DOHH2 (cell line): Measurements from ENCODE around the gene ELOVL2.

Source experiments
- H3F3A ChIP-seq: fragments of 200-600 bp; sonication (generic), shearing (Covaris generic); 2 replicates; pipeline ENCODE4 v1.6.0; 2016; ENCODE audit warnings: antibody characterized with exemption, mild to moderate bottlenecking; ENCODE audit not compliant: control insufficient read depth, insufficient read depth
- H3K27ac ChIP-seq: fragments of 200-600 bp; sonication (generic); 2 replicates; pipeline ENCODE4 v1.5.1; 2014; ENCODE audit warnings: low read depth, mild to moderate bottlenecking, low read length, moderate library complexity
- H3K27me3 ChIP-seq: fragments of 200-600 bp; sonication (generic); 2 replicates; pipeline ENCODE4 v1.6.1; 2014; ENCODE audit warnings: mild to moderate bottlenecking, low read length, mixed read lengths; ENCODE audit not compliant: control insufficient read depth
- H3K36me3 ChIP-seq: fragments of 200-600 bp; sonication (generic); 2 replicates; pipeline ENCODE4 v1.6.1; 2014; ENCODE audit warnings: mild to moderate bottlenecking, low read length, moderate library complexity, mixed read lengths; ENCODE audit not compliant: control insufficient read depth
- H3K4me1 ChIP-seq: fragments of 200-600 bp; sonication (generic); 2 replicates; pipeline ENCODE4 v1.6.1; 2014; ENCODE audit warnings: mild to moderate bottlenecking, low read length, mixed read lengths; ENCODE audit not compliant: control insufficient read depth
- H3K4me2 ChIP-seq: fragments of 200-600 bp; sonication (generic); 2 replicates; pipeline ENCODE4 v1.6.0; 2014; ENCODE audit warnings: mild to moderate bottlenecking, low read length, moderate library complexity
- H3K4me3 ChIP-seq: fragments of 200-600 bp; sonication (generic); 2 replicates; pipeline ENCODE4 v1.5.1; 2014; ENCODE audit warnings: mild to moderate bottlenecking, low read length, mixed read lengths
- H3K79me2 ChIP-seq: fragments of 200-600 bp; sonication (generic); 2 replicates; pipeline ENCODE4 v1.6.1; 2014; ENCODE audit warnings: mild to moderate bottlenecking, low read length, mixed read lengths; ENCODE audit not compliant: control insufficient read depth
- H3K9me2 ChIP-seq: fragments of 200-600 bp; sonication (generic); replicated peaks from 2 replicates; pipeline ENCODE4 v1.6.1; 2014; ENCODE audit warnings: mild to moderate bottlenecking, low read length, mixed read lengths; ENCODE audit not compliant: control insufficient read depth
- H3K9me3 ChIP-seq: fragments of 200-600 bp; sonication (generic); 2 replicates; pipeline ENCODE4 v1.6.1; 2014; ENCODE audit warnings: antibody characterized with exemption, low read length, mixed read lengths; ENCODE audit not compliant: control insufficient read depth, insufficient read depth
- H4K20me1 ChIP-seq: fragments of 200-600 bp; sonication (generic); 2 replicates; pipeline ENCODE4 v1.6.0; 2014; ENCODE audit warnings: low read depth, mild to moderate bottlenecking, antibody characterized with exemption, low read length, moderate library complexity; ENCODE audit not compliant: control insufficient read depth, insufficient read depth
- CTCF ChIP-seq: fragments of 200-600 bp; sonication (generic); IDR thresholded peaks from one replicate; pipeline ENCODE4 v1.5.1; 2014; ENCODE audit warnings: antibody characterized with exemption, mild to moderate bottlenecking, low read depth, low read length; ENCODE audit not compliant: poor library complexity, severe bottlenecking
- EZH2phosphoT487 ChIP-seq: fragments of 200-600 bp; sonication (generic); IDR thresholded peaks from 2 replicates; pipeline ENCODE4 v1.6.1; 2017; ENCODE audit warnings: borderline replicate concordance, mild to moderate bottlenecking, antibody characterized with exemption, low read length, moderate library complexity, mixed read lengths

Gene ELOVL2

GRCh38 chr6:11012295-11012754 lies 31.8 kb downstream of the ELOVL2 start:
- no peaks in the 10 kb centered on the region for H3K36me3 ChIP-seq
- no peak overlapping the region for H3K4me3 ChIP-seq
- no peaks in the 10 kb centered on the region for H3K9me3 ChIP-seq
- TF ChIP-seq EZH2phosphoT487 (no peak), CTCF (no peak)
- H3K27me3 ChIP-seq: peaks cover 34% of the 10 kb centered on the region
- H3K79me2 ChIP-seq: no peaks in the 10 kb centered on the region
- H4K20me1 ChIP-seq: no peaks in the 10 kb centered on the region
- H3K27ac ChIP-seq: no peak overlapping the region
- H3K9me2 ChIP-seq: no peaks in the 10 kb centered on the region
- no peaks in the 10 kb centered on the region for H3F3A ChIP-seq
- H3K4me2 ChIP-seq: no peak overlapping the region
- no peaks in the 10 kb centered on the region for H3K4me1 ChIP-seq

- H3K4me3 ChIP-seq: no peak overlapping the region
- no peaks in the 10 kb centered on the region for H3K9me2 ChIP-seq
- H3K4me1 ChIP-seq: no peaks in the 10 kb centered on the region
- peaks cover 33% of the 10 kb centered on the region for H3K27me3 ChIP-seq
- no peak overlapping the region for H3K27ac ChIP-seq
- H3K9me3 ChIP-seq: no peaks in the 10 kb centered on the region
- H3F3A ChIP-seq: no peaks in the 10 kb centered on the region
- no peak for TF ChIP-seq EZH2phosphoT487
- no peaks in the 10 kb centered on the region for H4K20me1 ChIP-seq
- no peak overlapping the region for H3K4me2 ChIP-seq
- H3K79me2 ChIP-seq: no peaks in the 10 kb centered on the region
- no peaks in the 10 kb centered on the region for H3K36me3 ChIP-seq
Measured at GRCh38 chr6:11011787-11012234, 32.3 kb downstream of the ELOVL2 start.

GRCh38 chr6:11009353-11009752 lies 34.8 kb downstream of the ELOVL2 start:
- no peaks in the 10 kb centered on the region for H3K79me2 ChIP-seq
- no peak overlapping the region for H3K4me3 ChIP-seq
- TF ChIP-seq EZH2phosphoT487 (no peak), CTCF (no peak)
- no peak overlapping the region for H3K27ac ChIP-seq
- no peak overlapping the region for H3K4me2 ChIP-seq
- no peaks in the 10 kb centered on the region for H3K9me3 ChIP-seq
- H3F3A ChIP-seq: no peaks in the 10 kb centered on the region
- no peaks in the 10 kb centered on the region for H3K36me3 ChIP-seq
- H4K20me1 ChIP-seq: no peaks in the 10 kb centered on the region
- H3K4me1 ChIP-seq: no peaks in the 10 kb centered on the region
- peaks cover 24% of the 10 kb centered on the region for H3K27me3 ChIP-seq
- no peaks in the 10 kb centered on the region for H3K9me2 ChIP-seq

- no peaks in the 10 kb centered on the region for H3F3A ChIP-seq
- no peaks in the 10 kb centered on the region for H3K4me1 ChIP-seq
- no peaks in the 10 kb centered on the region for H3K36me3 ChIP-seq
- H3K27me3 ChIP-seq: peaks cover 22% of the 10 kb centered on the region
- H3K9me2 ChIP-seq: no peaks in the 10 kb centered on the region
- no peaks in the 10 kb centered on the region for H3K79me2 ChIP-seq
- H3K4me3 ChIP-seq: no peak overlapping the region
- H3K9me3 ChIP-seq: no peaks in the 10 kb centered on the region
- TF ChIP-seq EZH2phosphoT487: no peak
- no peak for TF ChIP-seq CTCF
- H4K20me1 ChIP-seq: no peaks in the 10 kb centered on the region
- H3K27ac ChIP-seq: no peak overlapping the region
- no peak overlapping the region for H3K4me2 ChIP-seq
Measured at GRCh38 chr6:11008821-11009220, 35.3 kb downstream of the ELOVL2 start.
